ENCODE measurements around the gene ELF5.

ELF5 gene

DNA sequence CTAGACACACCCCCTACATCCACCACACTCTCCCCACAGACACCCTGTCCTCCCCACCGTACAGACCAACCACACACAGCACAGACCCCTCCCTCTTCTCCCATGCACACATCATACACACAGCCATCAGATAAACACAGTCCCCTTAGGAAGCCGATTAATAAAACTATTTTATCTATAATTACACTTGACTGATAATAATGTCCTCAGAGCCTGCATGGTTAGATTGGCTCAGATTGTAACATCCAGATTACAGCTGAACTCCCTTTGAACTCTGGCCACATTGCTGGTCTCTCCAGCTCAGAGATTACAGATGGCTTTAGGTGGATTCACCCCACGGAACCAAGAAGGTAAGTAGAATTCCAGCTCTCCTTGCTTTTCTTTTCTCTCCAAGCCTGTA lies 9.5 kb upstream of the ELF5 start:
- in situ Hi-C loops (cut with MboI; ENCODE audit: low sequenced_read_pairs): no loop called here

DNA sequence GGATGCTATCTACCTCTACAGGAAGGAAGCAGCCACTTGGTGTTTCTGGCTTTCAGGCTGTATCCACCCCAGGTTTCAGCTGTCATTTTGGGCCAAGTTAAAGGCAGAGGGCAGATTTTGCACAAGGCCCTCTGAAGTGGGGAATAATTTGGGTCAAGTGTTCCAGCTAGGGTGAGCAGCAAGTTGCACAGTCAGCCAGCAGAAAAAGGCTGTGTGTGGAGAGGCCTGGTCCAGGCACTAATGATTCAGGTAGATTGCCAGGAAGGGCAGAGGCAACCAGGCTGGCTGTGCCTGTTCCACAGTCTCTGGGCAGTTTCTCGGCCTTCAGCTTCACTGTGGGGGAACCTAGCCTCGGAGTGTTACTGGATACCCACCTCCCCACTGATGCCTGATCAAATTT lies 8.6 kb upstream of the ELF5 start:
- in situ Hi-C loops (cut with MboI; ENCODE audit: low sequenced_read_pairs): no loop called here

GRCh38 chr11:34521265-34521664 lies 7.7 kb upstream of the ELF5 start:
- in situ Hi-C loops (cut with MboI; ENCODE audit: low sequenced_read_pairs): no loop called here

GRCh38 chr11:34519595-34520235 lies 6.1 kb upstream of the ELF5 start:
- in situ Hi-C loops (cut with MboI; ENCODE audit: low sequenced_read_pairs): no loop called here

DNA sequence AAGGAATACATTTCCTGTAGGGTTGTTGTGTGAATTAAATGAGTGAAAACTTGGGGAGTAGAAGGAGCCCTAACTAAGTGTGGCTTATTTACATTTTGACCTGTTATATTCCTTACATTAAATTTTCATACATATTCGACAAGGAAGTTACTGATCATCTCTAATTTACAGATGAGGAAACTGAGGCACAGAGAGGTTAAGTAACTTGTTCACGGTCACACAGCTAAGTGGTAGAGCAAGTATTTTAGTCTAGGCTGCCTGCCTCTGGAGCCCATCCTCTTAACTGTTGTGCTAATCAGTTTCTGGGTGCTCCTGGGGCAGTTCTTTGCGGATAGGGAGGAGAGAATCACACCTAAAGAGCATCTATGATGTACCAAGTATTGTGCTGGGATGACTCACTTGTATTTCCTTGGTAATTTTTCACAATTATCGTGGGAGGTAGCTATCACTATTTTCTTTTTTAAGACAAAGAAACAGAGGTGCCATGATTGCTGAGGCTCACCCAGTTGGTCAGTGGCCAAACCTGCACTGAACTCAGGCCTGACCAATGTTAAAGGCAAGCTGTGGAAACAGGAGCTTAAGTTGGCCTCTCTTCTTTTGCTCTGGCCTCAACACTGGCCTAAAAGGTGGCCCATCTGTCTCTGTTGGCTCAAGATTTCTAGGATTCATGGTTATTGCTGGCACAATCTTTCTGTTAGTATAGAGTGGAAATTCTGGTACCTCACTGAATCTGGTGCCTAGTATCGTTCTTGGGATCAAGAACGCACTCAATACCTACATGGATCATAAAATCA lies 2.9 kb upstream of the ELF5 start:
- in situ Hi-C loops (cut with MboI; ENCODE audit: low sequenced_read_pairs): no loop called here

GRCh38 chr11:34514597-34514996 lies 1.0 kb upstream of the ELF5 start:
- in situ Hi-C loops (cut with MboI; ENCODE audit: low sequenced_read_pairs): no loop called here

- in situ Hi-C loops (cut with MboI; ENCODE audit: low sequenced_read_pairs): no loop called here
Measured at GRCh38 chr11:34512840-34513681, 533 bp downstream of the ELF5 start.

GRCh38 chr11:34510673-34511072 lies 2.9 kb downstream of the ELF5 start:
- in situ Hi-C loops (cut with MboI; ENCODE audit: low sequenced_read_pairs): no loop called here

- in situ Hi-C loops (cut with MboI; ENCODE audit: low sequenced_read_pairs): no loop called here
Measured at GRCh38 chr11:34510218-34510617, 3.4 kb downstream of the ELF5 start.

DNA sequence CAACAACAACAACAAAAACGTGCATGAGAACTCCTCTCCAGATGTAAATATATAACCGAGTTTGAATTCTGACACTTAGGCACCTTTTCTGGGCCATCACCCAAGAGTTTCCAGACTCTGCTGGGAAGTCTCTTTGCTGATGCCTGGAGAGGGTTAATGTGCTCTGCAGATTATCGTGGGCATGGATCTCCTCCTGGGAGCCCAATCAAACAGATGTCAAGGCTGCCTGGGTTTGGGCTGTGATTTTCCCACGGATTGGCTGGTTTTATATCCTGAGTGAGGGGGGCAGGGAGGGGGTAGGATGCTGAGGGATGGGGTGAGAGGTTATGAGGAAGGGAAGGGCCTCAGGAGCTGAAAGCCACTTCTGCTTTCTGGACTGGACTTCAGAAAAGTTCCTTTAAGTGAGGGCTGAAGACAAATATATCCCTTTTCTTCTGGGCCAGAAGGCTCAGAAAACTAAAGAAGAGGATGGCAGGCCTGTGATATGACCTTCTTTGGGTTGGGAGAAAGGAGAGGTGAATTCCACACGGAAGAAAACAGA lies 4.2 kb downstream of the ELF5 start:
- in situ Hi-C loops (cut with MboI; ENCODE audit: low sequenced_read_pairs): no loop called here

DNA sequence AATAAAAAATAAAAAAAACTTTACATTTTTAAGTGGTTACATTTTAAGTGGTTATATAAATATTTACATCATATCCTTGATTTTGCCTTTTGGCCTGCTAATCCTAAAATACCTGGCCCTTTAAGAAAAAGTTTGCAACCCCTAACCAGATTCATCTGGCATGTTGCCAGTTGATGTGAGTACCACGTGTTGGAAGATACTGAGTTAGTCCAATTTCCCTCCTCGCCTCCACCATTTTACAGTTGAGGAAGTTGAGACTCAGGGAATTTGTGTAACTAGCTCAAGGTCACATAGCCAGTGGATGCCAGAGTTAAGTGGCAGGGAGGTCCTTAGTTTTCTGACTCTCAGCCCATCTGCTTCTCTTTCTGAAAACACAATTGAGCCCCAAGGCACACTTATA lies 5.1 kb downstream of the ELF5 start:
- in situ Hi-C loops (cut with MboI; ENCODE audit: low sequenced_read_pairs): no loop called here

DNA sequence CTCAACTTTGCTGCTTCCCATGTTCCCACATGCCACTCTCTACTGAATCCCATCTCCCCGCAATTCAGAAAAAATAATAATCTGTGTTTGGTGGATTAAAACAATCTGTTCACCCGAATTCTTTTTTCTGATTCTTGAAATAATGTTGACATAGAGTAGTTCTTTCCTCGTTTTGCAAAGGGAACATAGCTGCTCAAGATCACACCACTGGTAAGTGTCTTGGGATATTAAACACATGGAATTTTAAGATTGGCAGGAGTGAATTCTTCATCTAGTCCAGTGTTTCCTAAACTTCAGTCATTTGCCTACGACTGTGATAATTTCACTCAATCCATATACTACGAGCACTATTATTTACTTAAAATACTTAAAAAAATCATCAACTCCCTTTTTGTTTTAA lies 6.0 kb downstream of the ELF5 start:
- in situ Hi-C loops (cut with MboI; ENCODE audit: low sequenced_read_pairs): no loop called here

DNA sequence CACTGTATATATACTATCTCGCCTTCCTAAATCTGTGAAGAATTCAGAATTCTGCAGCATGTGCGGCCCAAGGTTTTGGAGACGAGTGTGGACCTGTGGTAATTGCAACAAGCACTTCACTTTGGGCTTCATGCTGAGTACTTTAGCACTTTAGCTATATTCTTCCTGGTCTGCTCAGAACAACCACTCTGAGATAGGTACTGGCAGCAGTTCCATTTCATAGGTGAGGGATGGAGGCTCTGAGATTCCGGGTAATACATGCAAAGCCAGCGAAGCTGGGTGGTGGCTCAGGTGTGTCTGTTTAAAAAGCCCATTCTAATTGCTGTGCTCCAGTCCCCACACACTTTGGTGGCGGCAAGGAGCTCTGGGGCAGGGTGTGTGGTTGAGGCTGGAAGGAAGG lies 6.4 kb downstream of the ELF5 start:
- in situ Hi-C loops (cut with MboI; ENCODE audit: low sequenced_read_pairs): no loop called here

GRCh38 chr11:34505874-34506273 lies 7.7 kb downstream of the ELF5 start:
- in situ Hi-C loops (cut with MboI; ENCODE audit: low sequenced_read_pairs): no loop called here

GRCh38 chr11:34502949-34503348 lies 10.6 kb downstream of the ELF5 start:
- in situ Hi-C loops (cut with MboI; ENCODE audit: low sequenced_read_pairs): no loop called here

GRCh38 chr11:34501949-34502348 lies 11.6 kb downstream of the ELF5 start:
- in situ Hi-C loops (cut with MboI; ENCODE audit: low sequenced_read_pairs): no loop called here

DNA sequence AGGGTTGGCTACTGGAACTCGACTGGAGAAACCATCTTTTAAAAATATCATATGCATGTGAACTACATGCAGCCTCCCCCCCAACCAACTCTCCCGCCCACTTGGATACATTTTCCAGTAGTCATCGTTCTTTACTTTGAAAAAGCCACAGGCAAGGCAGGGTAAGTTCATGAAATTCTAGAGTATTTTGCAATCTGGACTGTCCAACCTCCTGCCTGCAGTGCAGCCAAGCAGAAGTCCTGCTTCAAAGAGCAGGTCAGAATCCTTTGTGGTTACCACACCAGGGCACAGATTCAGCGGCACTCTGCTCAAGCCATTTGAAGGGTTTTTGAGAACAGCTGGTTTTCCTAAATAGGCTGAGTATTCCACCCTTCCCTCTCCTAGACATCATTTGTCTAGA lies 12.1 kb downstream of the ELF5 start:
- in situ Hi-C loops (cut with MboI; ENCODE audit: low sequenced_read_pairs): no loop called here

DNA sequence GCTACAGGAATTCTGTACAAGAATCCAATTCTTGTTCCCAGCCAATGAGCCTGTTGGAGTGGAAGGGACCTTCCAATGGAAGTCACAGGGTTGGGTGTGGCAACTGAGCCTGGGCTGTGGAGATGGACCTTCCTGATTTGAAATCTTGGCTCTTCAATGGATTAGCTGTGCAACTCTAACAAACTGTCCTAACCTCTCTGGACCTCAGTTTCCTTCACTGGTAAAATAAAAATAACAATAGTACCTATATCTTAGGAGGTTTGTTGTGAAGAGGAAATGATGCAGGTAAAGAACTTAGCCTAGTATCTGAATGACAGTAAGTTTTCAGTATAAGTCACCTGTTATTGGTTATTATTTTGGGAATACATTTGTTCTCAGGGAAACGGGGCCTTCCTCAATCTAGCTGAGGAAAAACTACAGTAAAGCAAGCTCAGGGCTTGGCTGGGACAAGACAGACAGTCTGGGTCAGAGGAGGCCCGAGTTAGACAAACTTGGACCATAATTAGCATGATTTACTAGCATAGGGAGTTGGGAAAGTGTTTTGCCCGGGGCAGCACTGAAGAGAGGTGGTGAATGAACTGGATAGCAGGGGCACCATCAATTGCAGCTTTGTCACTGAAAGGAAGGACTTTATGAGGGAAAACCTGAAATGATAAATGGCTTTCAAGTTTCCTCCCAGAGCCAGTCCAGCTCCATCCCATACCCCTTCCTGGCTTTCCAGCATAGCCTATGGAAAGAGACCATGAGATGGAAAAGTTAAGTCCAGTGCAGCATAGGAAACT lies 13.7 kb downstream of the ELF5 start:
- in situ Hi-C loops (cut with MboI; ENCODE audit: low sequenced_read_pairs): loop anchor here (25.0 kb wide), 1 partner anchor 338 kb away; no protein-coding TSS in a partner anchor

DNA sequence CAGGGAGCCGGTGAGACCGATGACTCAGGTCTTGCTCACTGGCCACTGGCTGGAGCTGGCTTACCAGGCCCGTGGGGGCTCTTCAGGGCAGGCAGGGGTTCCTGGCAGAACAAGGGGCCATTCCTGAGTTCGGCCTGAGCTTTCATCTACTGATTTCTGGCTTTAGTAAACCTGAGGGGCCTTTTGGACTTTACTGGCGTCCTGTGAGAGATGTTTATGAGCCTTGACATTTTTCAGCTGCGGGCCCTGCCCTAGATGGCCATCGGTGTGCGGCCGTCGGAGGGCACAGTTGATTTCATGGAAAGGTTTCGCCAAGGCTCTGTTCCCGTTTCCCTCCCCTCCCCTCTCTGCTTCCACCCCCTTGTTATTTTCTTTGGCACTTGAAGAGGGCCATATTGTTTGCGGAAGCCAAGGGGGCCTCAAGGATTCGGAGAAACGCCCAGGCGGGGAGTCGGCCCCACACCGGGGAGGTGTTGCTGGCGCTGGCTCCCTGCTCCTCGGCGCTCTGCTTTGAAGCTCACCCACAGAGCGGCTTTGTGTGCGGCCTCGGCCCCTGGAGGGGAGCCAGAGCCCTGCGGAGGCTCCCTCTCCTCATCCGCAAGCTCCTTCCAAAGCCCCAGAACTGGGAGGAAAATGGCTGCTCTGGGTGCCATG lies 17.7 kb downstream of the ELF5 start:
- in situ Hi-C loops (cut with MboI; ENCODE audit: low sequenced_read_pairs): loop anchor here (25.0 kb wide), 1 partner anchor 334 kb away; no protein-coding TSS in a partner anchor

GRCh38 chr11:34495239-34495723 lies 18.3 kb downstream of the ELF5 start:
- in situ Hi-C loops (cut with MboI; ENCODE audit: low sequenced_read_pairs): loop anchor here (25.0 kb wide), 1 partner anchor 333 kb away; no protein-coding TSS in a partner anchor

All from HL-60/S4 treated with retinoic acid at 250 ng/mL for 4 days and 3 days (cell line).